Mesothelial cell of epicardium (in vitro differentiated cells): ENCODE data around the gene ATP2A3. TPM values are rescaled to one million over a fixed set of nuclear protein-coding genes. Genes with fewer than 3 reads are reported as not detected.

ENCODE experiments used
- DNase-seq, 2 experiments: peaks; one replicate each; pipeline ENCODE4 v3.0.0; 2021; ENCODE audit warnings: low spot score in 2 of 2; ENCODE audit not compliant: unreplicated experiment in 2 of 2
- H3K27ac Mint-ChIP-seq: 2 replicates; pipeline ENCODE4 v1.8.0; 2021; ENCODE audit warnings: mixed read lengths
- H3K27me3 Mint-ChIP-seq: 2 replicates; pipeline ENCODE4 v1.8.0; 2021; ENCODE audit warnings: low read depth, mixed read lengths
- H3K36me3 Mint-ChIP-seq: 2 replicates; pipeline ENCODE4 v1.8.0; 2021; ENCODE audit warnings: mixed read lengths
- H3K4me1 Mint-ChIP-seq: 2 replicates; pipeline ENCODE4 v1.8.0; 2021; ENCODE audit warnings: mixed read lengths
- H3K4me3 Mint-ChIP-seq: 2 replicates; pipeline ENCODE4 v1.8.0; 2021; ENCODE audit warnings: mild to moderate bottlenecking, moderate library complexity, mixed read lengths
- H3K9me3 Mint-ChIP-seq: 2 replicates; pipeline ENCODE4 v1.8.0; 2021; ENCODE audit warnings: mixed read lengths
- total RNA-seq: library from RNA; stranded (reverse); gene quantifications from 3 replicates; pipeline ENCODE4 v1.2.1, GENCODE V29; 2021
- TF ChIP-seq, protein P1 (sequence below): fragments of 200-600 bp; sonication (generic); IDR thresholded peaks from one replicate; pipeline ENCODE4 v1.5.0; 2021; ENCODE audit warnings: antibody characterized with exemption; ENCODE audit not compliant: unreplicated experiment

ATP2A3 gene
- total RNA-seq, 1 donor from 2014 or later: 4.1 TPM

DNA sequence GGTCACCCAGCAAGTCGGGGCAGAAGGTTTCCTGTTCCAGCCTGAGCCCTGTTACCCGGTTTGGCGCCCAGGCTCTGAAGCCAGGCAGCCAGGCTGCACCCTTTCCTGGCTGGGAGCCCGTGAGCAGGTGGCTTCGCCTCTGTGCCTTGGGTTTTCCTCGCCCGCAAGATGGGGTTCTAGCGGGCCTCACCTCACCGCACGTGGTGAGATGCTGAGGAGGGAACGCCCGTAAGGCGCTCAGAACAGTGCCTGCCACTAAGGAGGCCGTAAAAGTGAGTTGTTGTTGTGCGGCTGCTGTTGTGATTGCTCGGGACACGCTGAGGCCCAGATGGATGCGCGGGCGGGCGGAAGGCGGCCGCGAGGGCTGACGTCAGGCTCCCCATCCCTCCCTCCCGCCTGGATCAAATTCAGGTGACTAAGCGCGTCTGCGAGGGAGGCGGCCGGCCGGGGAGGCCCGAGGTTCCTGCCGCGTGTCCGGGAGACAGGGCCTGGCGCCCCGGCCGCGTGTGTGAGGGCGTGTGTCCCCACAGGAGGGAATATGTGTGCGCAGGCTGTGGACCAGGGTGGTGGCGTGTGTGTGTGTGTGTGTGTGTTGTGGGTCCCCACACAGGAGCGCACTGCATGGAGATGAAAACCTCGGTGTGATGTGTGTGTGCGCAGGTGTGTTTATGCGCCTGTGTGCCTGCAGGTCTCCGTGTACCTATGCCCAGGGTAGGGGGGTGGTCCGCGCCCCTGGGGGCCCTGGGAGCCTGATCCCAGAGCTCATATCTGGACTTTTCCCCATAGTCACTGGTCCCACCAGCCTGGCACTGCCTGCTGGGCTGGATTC lies 75.7 kb downstream of the ATP2A3 start:
- H3K4me3 Mint-ChIP-seq: no peak overlapping the region
- peaks cover 34% of the 10 kb centered on the region for H3K4me1 Mint-ChIP-seq
- no peaks in the 10 kb centered on the region for H3K9me3 Mint-ChIP-seq
- peaks cover 22% of the 10 kb centered on the region for H3K27me3 Mint-ChIP-seq
- H3K27ac Mint-ChIP-seq: no peak overlapping the region
- TF ChIP-seq, protein P1, sequence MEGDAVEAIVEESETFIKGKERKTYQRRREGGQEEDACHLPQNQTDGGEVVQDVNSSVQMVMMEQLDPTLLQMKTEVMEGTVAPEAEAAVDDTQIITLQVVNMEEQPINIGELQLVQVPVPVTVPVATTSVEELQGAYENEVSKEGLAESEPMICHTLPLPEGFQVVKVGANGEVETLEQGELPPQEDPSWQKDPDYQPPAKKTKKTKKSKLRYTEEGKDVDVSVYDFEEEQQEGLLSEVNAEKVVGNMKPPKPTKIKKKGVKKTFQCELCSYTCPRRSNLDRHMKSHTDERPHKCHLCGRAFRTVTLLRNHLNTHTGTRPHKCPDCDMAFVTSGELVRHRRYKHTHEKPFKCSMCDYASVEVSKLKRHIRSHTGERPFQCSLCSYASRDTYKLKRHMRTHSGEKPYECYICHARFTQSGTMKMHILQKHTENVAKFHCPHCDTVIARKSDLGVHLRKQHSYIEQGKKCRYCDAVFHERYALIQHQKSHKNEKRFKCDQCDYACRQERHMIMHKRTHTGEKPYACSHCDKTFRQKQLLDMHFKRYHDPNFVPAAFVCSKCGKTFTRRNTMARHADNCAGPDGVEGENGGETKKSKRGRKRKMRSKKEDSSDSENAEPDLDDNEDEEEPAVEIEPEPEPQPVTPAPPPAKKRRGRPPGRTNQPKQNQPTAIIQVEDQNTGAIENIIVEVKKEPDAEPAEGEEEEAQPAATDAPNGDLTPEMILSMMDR: no peak
- no peaks in the 10 kb centered on the region for H3K36me3 Mint-ChIP-seq
- DNase-seq: peak in 1 of 2 experiments; percentile 55

DNA sequence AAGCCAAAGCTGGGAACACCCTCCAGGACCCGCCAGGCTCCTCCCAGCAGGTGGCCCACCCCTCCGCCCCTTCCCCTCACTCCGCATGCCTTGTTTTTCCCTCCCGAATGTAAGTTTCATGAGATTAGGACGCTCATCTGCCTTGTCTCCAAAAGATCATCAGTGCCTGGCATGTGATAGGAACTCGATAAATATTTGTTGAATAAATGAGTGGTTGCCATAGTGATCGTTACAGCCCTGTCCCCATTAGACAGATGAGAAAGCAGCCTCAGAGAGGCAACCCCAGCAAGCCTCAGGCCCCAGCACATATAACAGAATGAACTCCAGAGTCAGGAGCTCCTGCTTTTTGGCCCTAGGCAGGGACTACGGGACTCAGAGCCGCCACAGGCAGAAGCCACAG lies 76.4 kb downstream of the ATP2A3 start:
- Mint-ChIP-seq H3K4me3 (no peak overlapping the region), H3K36me3 (no peaks in the 10 kb centered on the region), H3K4me1 (peaks cover 31% of the 10 kb centered on the region), H3K9me3 (no peaks in the 10 kb centered on the region), H3K27ac (no peak overlapping the region), H3K27me3 (peaks cover 22% of the 10 kb centered on the region)
- no peak for DNase-seq
- TF ChIP-seq, protein P1: no peak

- H3K36me3 Mint-ChIP-seq: no peaks in the 10 kb centered on the region
- no peak for DNase-seq
- peaks cover 22% of the 10 kb centered on the region for H3K27me3 Mint-ChIP-seq
- no peaks in the 10 kb centered on the region for H3K9me3 Mint-ChIP-seq
- no peak overlapping the region for H3K4me3 Mint-ChIP-seq
- TF ChIP-seq, protein P1: no peak
- peak overlapping the region; percentile 43 for H3K27ac Mint-ChIP-seq
- peaks cover 31% of the 10 kb centered on the region for H3K4me1 Mint-ChIP-seq
These were observed 76.8 kb downstream of the ATP2A3 start for GRCh38 chr17:3887394-3887793.

DNA sequence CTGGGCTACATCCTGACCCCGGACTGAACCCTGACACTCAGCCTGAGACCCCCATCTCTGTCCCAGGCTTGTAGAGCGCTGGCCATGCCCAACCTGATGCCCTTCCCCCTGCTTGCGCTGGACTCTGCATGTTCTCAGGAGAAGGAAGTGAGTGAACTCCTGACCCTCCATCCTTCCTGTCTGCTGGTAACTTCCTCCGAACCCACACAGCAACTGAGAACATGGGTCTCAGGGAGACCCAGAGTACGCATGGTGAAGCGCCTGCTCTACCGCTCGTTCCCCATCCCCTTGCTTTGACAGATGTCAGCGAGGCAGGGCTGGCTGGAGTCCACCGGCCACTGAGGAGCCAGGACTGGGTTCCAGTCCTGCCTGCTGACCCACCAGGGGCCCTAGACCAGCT lies 77.5 kb downstream of the ATP2A3 start:
- Mint-ChIP-seq H3K4me1 (peaks cover 28% of the 10 kb centered on the region), H3K27ac (peak overlapping the region; percentile 43), H3K4me3 (no peak overlapping the region), H3K9me3 (no peaks in the 10 kb centered on the region), H3K36me3 (no peaks in the 10 kb centered on the region), H3K27me3 (peaks cover 18% of the 10 kb centered on the region)
- no peak for DNase-seq
- TF ChIP-seq, protein P1: no peak

DNA sequence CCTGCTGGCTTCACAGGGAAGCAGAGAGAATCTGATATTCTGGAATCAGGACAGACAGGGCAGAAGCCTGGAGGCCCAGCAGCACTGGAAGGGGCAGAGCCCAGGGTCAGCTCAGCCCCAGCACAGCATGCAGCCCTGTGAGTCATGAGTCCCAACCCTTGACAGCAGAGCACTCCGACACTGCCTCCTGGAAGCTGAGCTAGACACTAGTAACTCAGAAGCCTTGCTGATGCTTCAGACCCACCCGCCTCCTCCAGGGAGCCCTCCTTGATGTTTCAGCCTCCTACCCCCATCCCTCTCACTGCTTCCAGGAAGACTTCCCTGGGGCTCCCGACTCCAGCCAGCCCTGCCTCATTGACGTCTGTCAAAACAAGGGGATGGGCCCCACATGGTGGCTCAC lies 78.3 kb downstream of the ATP2A3 start:
- no peak overlapping the region for H3K4me3 Mint-ChIP-seq
- no peak for DNase-seq
- peaks cover 20% of the 10 kb centered on the region for H3K4me1 Mint-ChIP-seq
- H3K36me3 Mint-ChIP-seq: no peaks in the 10 kb centered on the region
- no peak overlapping the region for H3K27ac Mint-ChIP-seq
- TF ChIP-seq, protein P1: no peak
- H3K9me3 Mint-ChIP-seq: no peaks in the 10 kb centered on the region
- H3K27me3 Mint-ChIP-seq: peaks cover 10% of the 10 kb centered on the region
